Mesenchymal stem cell (in vitro differentiated cells and primary cell): ENCODE measurements around the gene PCMTD2. TPM values are rescaled to one million over a fixed set of nuclear protein-coding genes. Genes with fewer than 3 reads are reported as not detected.
A peak's percentile ranks its signal among the peaks of the same experiment; 100 is the strongest.

Experiments
- DNase-seq: peaks from one replicate; pipeline ENCODE4 v3.0.0-alpha.2; 2013
- H2AFZ ChIP-seq: one replicate; pipeline ENCODE4 v1.6.1; 2013; ENCODE audit warnings: low read depth, mild to moderate bottlenecking, control low read depth, inconsistent platforms, low read length, moderate library complexity
- H2AK5ac ChIP-seq: 2 replicates; pipeline ENCODE4 v1.6.1; 2013; ENCODE audit warnings: low read length, moderate library complexity, mild to moderate bottlenecking, inconsistent platforms; ENCODE audit not compliant: severe bottlenecking
- H2BK120ac ChIP-seq: one replicate; pipeline ENCODE4 v1.6.1; 2013; ENCODE audit warnings: low read depth, mild to moderate bottlenecking, inconsistent platforms, low read length, moderate library complexity
- H2BK12ac ChIP-seq, 2 experiments: one replicate each; pipeline ENCODE4 v1.6.1; 2013; ENCODE audit warnings: inconsistent platforms in 2 of 2, low read length in 2 of 2, mild to moderate bottlenecking in 2 of 2, moderate library complexity in 2 of 2, control low read depth in 1 of 2
- H2BK15ac ChIP-seq: one replicate; pipeline ENCODE4 v1.6.1; 2013; ENCODE audit warnings: mild to moderate bottlenecking, low read depth, inconsistent platforms; ENCODE audit not compliant: poor library complexity, severe bottlenecking
- H2BK5ac ChIP-seq: 2 replicates; pipeline ENCODE4 v1.6.1; 2013; ENCODE audit warnings: low read depth, mild to moderate bottlenecking, low read length, control low read depth, inconsistent platforms; ENCODE audit not compliant: poor library complexity, severe bottlenecking
- H3K14ac ChIP-seq, 2 experiments: one replicate each; pipeline ENCODE4 v1.6.1; 2013; ENCODE audit warnings: inconsistent platforms in 2 of 2, low read length in 2 of 2, control low read depth in 1 of 2, mild to moderate bottlenecking in 1 of 2, moderate library complexity in 1 of 2
- H3K18ac ChIP-seq, 2 experiments: one replicate each; pipeline ENCODE4 v1.6.1; 2013; ENCODE audit warnings: inconsistent platforms in 2 of 2, low read length in 2 of 2, control low read depth in 1 of 2, low read depth in 1 of 2, mild to moderate bottlenecking in 1 of 2
- H3K23ac ChIP-seq, 2 experiments: one replicate each; pipeline ENCODE4 v1.6.1; 2013; ENCODE audit warnings: inconsistent platforms in 2 of 2, low read length in 2 of 2, mild to moderate bottlenecking in 2 of 2, moderate library complexity in 2 of 2, control low read depth in 1 of 2
- H3K27ac ChIP-seq: 2 replicates; pipeline ENCODE4 v1.5.1; 2013; ENCODE audit warnings: mild to moderate bottlenecking, moderate library complexity, low read length, control low read depth, inconsistent platforms; ENCODE audit not compliant: poor library complexity, severe bottlenecking
- H3K27me3 ChIP-seq, 2 experiments: 2 replicates each; pipeline versions ENCODE4 v1.6.1 to v1.7.0; 2013; ENCODE audit warnings: low read length in 2 of 2, mild to moderate bottlenecking in 2 of 2, moderate library complexity in 2 of 2, control low read depth in 1 of 2, inconsistent platforms in 1 of 2; ENCODE audit not compliant: control insufficient read depth in 1 of 2, insufficient read depth in 1 of 2
- H3K36me3 ChIP-seq, 2 experiments: 2 replicates each; pipeline versions ENCODE4 v1.6.1 to v1.7.0; 2013; ENCODE audit warnings: low read length in 2 of 2, control low read depth in 1 of 2, inconsistent platforms in 1 of 2, low read depth in 1 of 2, mild to moderate bottlenecking in 1 of 2; ENCODE audit not compliant: insufficient read depth in 2 of 2, control insufficient read depth in 1 of 2
- H3K4ac ChIP-seq, 2 experiments: one replicate each; pipeline ENCODE4 v1.6.1; 2013; ENCODE audit warnings: inconsistent platforms in 2 of 2, low read length in 2 of 2, mild to moderate bottlenecking in 2 of 2, moderate library complexity in 2 of 2, control low read depth in 1 of 2, low read depth in 1 of 2
- H3K4me1 ChIP-seq: 2 replicates; pipeline ENCODE4 v1.6.1; 2013; ENCODE audit warnings: low read depth, low read length, control low read depth; ENCODE audit not compliant: control insufficient read depth, insufficient read depth
- H3K4me2 ChIP-seq: 2 replicates; pipeline ENCODE4 v1.6.1; 2013; ENCODE audit warnings: low read length, mild to moderate bottlenecking, inconsistent platforms; ENCODE audit not compliant: poor library complexity, severe bottlenecking
- H3K4me3 ChIP-seq, 2 experiments: 2 replicates each; pipeline versions ENCODE4 v1.5.1 to v1.7.0; 2013; ENCODE audit warnings: low read length in 2 of 2, mild to moderate bottlenecking in 2 of 2, control low read depth in 1 of 2, low read depth in 1 of 2; ENCODE audit not compliant: insufficient read depth in 1 of 2
- H3K79me1 ChIP-seq: replicated peaks from 2 replicates; pipeline ENCODE4 v1.6.1; 2013; ENCODE audit warnings: mild to moderate bottlenecking, control low read depth, low read length, inconsistent platforms; ENCODE audit not compliant: poor library complexity, severe bottlenecking
- H3K9ac ChIP-seq: 2 replicates; pipeline ENCODE4 v1.7.0; 2013; ENCODE audit warnings: mild to moderate bottlenecking, low read length, moderate library complexity
- H3K9me3 ChIP-seq: 2 replicates; pipeline ENCODE4 v1.7.0; 2013; ENCODE audit warnings: mild to moderate bottlenecking, low read length; ENCODE audit not compliant: control insufficient read depth
- H4K8ac ChIP-seq: one replicate; pipeline ENCODE4 v1.6.1; 2013; ENCODE audit warnings: inconsistent platforms, mild to moderate bottlenecking, low read length, moderate library complexity
- H4K91ac ChIP-seq: one replicate; pipeline ENCODE4 v1.6.1; 2013; ENCODE audit warnings: mild to moderate bottlenecking, low read length, inconsistent platforms
- WGBS: methylation state at CpG from one replicate; pipeline ENCODE4 v1.1.7; 2013; ENCODE audit warnings: mixed read lengths; 5-methylcytosine and 5-hydroxymethylcytosine counted together
- polyA plus RNA-seq, 2 experiments: library from polyadenylated mRNA; stranded (reverse); fragments of 200-250 nt; gene quantifications; one replicate each; pipeline ENCODE4 v1.2.3, GENCODE V29; 2013

Gene PCMTD2
- 19.4 TPM for polyA plus RNA-seq (2013, experiment 1 of 2)
- 22.8 TPM for polyA plus RNA-seq (2013, experiment 2 of 2)

- whole genome bisulfite sequencing = under 1% methylated on average over 48 of the region's 96 CpGs
- Histone ChIP-seq H2AFZ (peak within 1 kb of the TSS; percentile 92), H3K79me1 (peaks cover 22% of the 10 kb centered on the region)
Measured at GRCh38 chr20:64255361-64256281, at the start of gene PCMTD2. PCMTD2 (plus strand) TSS chr20:64255748; CDS start chr20:64259966, 4,218 bp downstream.

GRCh38 chr20:64206614-64207013 is 48.9 kb upstream of the PCMTD2 start:
- Histone ChIP-seq H3K4me2 (no peak overlapping the region), H3K79me1 (no peaks in the 10 kb centered on the region), H2BK5ac (no peak overlapping the region), H2AK5ac (no peak overlapping the region), H2AFZ (no peak overlapping the region), H3K14ac (no peak overlapping the region), H2BK15ac (no peak overlapping the region), H3K9ac (no peak overlapping the region), H3K36me3 (no peaks in the 10 kb centered on the region), H2BK12ac (no peak overlapping the region), H3K4me1 (no peaks in the 10 kb centered on the region), H3K18ac (no peak overlapping the region), H3K4ac (no peak overlapping the region), H3K4me3 (no peak overlapping the region), H2BK120ac (no peak overlapping the region), H3K27ac (no peak overlapping the region), H4K91ac (no peak overlapping the region), H3K9me3 (no peaks in the 10 kb centered on the region), H4K8ac (no peak overlapping the region), H3K23ac (no peak overlapping the region), H3K27me3 (peaks cover 48 to 75% of the 10 kb centered on the region in 2 experiments)
- no peak for DNase-seq
- WGBS = 76% methylated on average over 8 of the region's 8 CpGs

More at GRCh38 chr20:64255361-64256281, at the start of gene PCMTD2:
- Histone ChIP-seq H3K14ac (peak within 1 kb of the TSS; percentile 57 to 82), H3K23ac (peak within 1 kb of the TSS; percentile 31 to 46), H4K91ac (peak within 1 kb of the TSS; percentile 99), H2AK5ac (peak within 1 kb of the TSS; percentile 44), H3K27ac (peak within 1 kb of the TSS; percentile 46), H3K36me3 (peaks cover 0 to 5% of the 10 kb centered on the region in 2 experiments), H3K4me3 (peak within 1 kb of the TSS; percentile 81 to 87), H3K4me1 (peaks cover 19% of the 10 kb centered on the region), H2BK12ac (peak within 1 kb of the TSS in 1 of 2 experiments; percentile 21), H3K9ac (peak within 1 kb of the TSS; percentile 91), H2BK5ac (peak within 1 kb of the TSS; percentile 92), H2BK15ac (peak within 1 kb of the TSS; percentile 69), H3K9me3 (no peaks in the 10 kb centered on the region), H3K4ac (peak within 1 kb of the TSS; percentile 93 to 98), H3K18ac (peak within 1 kb of the TSS; percentile 93 to 100), H3K4me2 (peak within 1 kb of the TSS; percentile 89), H4K8ac (peak within 1 kb of the TSS; percentile 100), H2BK120ac (peak within 1 kb of the TSS; percentile 97), H3K27me3 (peaks cover 3 to 15% of the 10 kb centered on the region in 2 experiments)
- DNase-seq = peak; percentile 79

DNA sequence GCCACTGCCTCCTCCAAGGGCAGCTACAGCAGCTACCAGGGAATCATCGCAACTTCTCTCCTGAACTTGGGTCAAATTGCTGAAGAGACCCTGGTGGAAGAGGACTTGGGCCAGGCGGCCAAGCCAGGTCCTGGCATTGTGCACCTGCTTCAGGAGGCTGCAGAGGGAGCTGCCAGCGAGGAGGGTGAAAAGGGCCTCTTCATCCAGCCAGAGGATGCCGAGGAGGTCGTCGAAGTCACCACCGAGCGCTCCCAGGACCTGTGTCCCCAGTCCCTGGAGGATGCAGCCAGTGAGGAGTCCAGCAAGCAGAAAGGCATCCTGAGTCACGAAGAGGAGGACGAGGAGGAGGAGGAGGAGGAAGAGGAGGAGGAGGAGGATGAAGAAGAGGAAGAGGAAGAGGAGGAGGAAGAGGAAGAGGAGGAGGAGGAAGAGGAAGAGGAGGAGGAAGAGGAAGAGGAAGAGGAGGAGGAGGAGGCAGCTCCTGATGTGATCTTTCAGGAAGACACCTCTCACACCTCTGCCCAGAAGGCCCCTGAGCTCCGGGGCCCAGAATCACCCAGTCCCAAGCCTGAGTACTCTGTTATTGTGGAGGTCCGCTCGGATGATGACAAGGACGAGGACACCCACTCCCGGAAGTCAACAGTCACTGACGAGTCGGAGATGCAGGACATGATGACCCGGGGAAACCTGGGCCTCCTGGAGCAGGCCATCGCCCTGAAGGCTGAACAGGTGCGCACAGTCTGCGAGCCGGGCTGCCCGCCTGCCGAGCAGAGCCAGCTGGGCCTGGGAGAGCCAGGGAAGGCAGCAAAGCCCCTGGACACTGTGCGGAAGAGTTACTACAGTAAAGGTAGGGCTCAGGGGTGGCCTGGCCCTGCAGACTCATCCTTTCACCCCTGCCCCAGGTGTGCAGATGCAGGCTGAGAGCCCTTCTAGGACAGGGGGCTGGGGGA is 47.6 kb upstream of the PCMTD2 start:
- H2BK120ac ChIP-seq = no peak overlapping the region
- H4K91ac ChIP-seq = no peak overlapping the region
- H3K4me3 ChIP-seq = no peak overlapping the region
- no peak overlapping the region for H3K14ac ChIP-seq
- no peak overlapping the region for H3K23ac ChIP-seq
- no peak overlapping the region for H2BK5ac ChIP-seq
- no peaks in the 10 kb centered on the region for H3K36me3 ChIP-seq
- H3K27me3 ChIP-seq = peaks cover 44 to 72% of the 10 kb centered on the region in 2 experiments
- peaks cover 5% of the 10 kb centered on the region for H3K4me1 ChIP-seq
- no peak overlapping the region for H2AFZ ChIP-seq
- no peaks in the 10 kb centered on the region for H3K9me3 ChIP-seq
- WGBS = 88% methylated on average over 24 of the region's 25 CpGs
- no peak overlapping the region for H2BK12ac ChIP-seq
- DNase-seq = no peak
- H3K18ac ChIP-seq = no peak overlapping the region
- no peak overlapping the region for H2AK5ac ChIP-seq
- H3K4me2 ChIP-seq = no peak overlapping the region
- no peak overlapping the region for H3K27ac ChIP-seq
- no peaks in the 10 kb centered on the region for H3K79me1 ChIP-seq
- no peak overlapping the region for H3K9ac ChIP-seq
- H2BK15ac ChIP-seq = no peak overlapping the region
- H3K4ac ChIP-seq = no peak overlapping the region
- no peak overlapping the region for H4K8ac ChIP-seq
